GM12892 (cell line): ENCODE results near the gene CTNNA3.

Source experiments
- POLR2A ChIP-seq: IDR thresholded peaks from 2 replicates; pipeline ENCODE4 v1.6.1; 2011; ENCODE audit warnings: low read depth, low read length, control low read depth
- POLR2AphosphoS5 ChIP-seq: IDR thresholded peaks from 2 replicates; pipeline ENCODE4 v1.6.1; 2011; ENCODE audit warnings: low read depth, low read length, control low read depth

GRCh38 chr10:67696679-67697078 lies 684 bp upstream of the CTNNA3 start:
- TF ChIP-seq POLR2A (no peak), POLR2AphosphoS5 (no peak)
